Kidney tubule cell (primary cell): ENCODE results near the gene MICAL3.

ENCODE experiments used
- DNase-seq: peaks from one replicate; pipeline ENCODE4 v3.0.0-alpha.2; 2018; ENCODE audit warnings: low spot score

Gene MICAL3

GRCh38 chr22:17838180-17838865 lies 186.0 kb downstream of the MICAL3 start:
- DNase-seq = no peak

GRCh38 chr22:17836992-17837742 lies 187.2 kb downstream of the MICAL3 start:
- peak; percentile 29 for DNase-seq

- DNase-seq = no peak
Measured at GRCh38 chr22:17835256-17835655, 189.1 kb downstream of the MICAL3 start.

GRCh38 chr22:17833489-17833888 lies 190.9 kb downstream of the MICAL3 start:
- no peak for DNase-seq

- no peak for DNase-seq
Measured at GRCh38 chr22:17832665-17833064, 191.7 kb downstream of the MICAL3 start.

GRCh38 chr22:17831501-17832251 lies 192.7 kb downstream of the MICAL3 start:
- DNase-seq = no peak

GRCh38 chr22:17830043-17830961 lies 194.1 kb downstream of the MICAL3 start:
- peak; percentile 86 for DNase-seq

GRCh38 chr22:17829695-17830042 lies 194.7 kb downstream of the MICAL3 start:
- no peak for DNase-seq

GRCh38 chr22:17828502-17829080 lies 195.8 kb downstream of the MICAL3 start:
- DNase-seq = no peak

- no peak for DNase-seq
Measured at GRCh38 chr22:17827466-17827865, 196.9 kb downstream of the MICAL3 start.

- no peak for DNase-seq
Measured at GRCh38 chr22:17825876-17826550, 198.3 kb downstream of the MICAL3 start.

GRCh38 chr22:17824457-17824856 lies 199.9 kb downstream of the MICAL3 start:
- no peak for DNase-seq

GRCh38 chr22:17823964-17824363 lies 200.4 kb downstream of the MICAL3 start:
- no peak for DNase-seq

GRCh38 chr22:17823226-17823625 lies 201.1 kb downstream of the MICAL3 start:
- DNase-seq = no peak

GRCh38 chr22:17822087-17822486 lies 202.3 kb downstream of the MICAL3 start:
- no peak for DNase-seq

- no peak for DNase-seq
Measured at GRCh38 chr22:17820879-17821439, 203.4 kb downstream of the MICAL3 start.

- no peak for DNase-seq
Measured at GRCh38 chr22:17818649-17819048, 205.7 kb downstream of the MICAL3 start.

- DNase-seq = no peak
Measured at GRCh38 chr22:17818180-17818579, 206.2 kb downstream of the MICAL3 start.

- no peak for DNase-seq
Measured at GRCh38 chr22:17817511-17818065, 206.8 kb downstream of the MICAL3 start.

- DNase-seq = no peak
Measured at GRCh38 chr22:17817079-17817478, 207.3 kb downstream of the MICAL3 start.
